ENCODE data around the gene LARP4B. TPM values are rescaled to one million over a fixed set of nuclear protein-coding genes. Genes with fewer than 3 reads are reported as not detected.

Gene LARP4B
- total RNA-seq, 2 experiments from 2014 or later, result 33.1 to 40.2 TPM

GRCh38 chr10:947051-947450 is 15.5 kb upstream of the LARP4B start:
- POLR2A ChIA-PET, result no interaction called here
- no peak for TF ChIP-seq CTCF (IDR thresholded peaks at IDR 0.05)
- DNase-seq (no peak), ATAC-seq (ENCODE audit: poor library complexity) (no peak)
- H3K4me1 ChIP-seq (ENCODE audit: insufficient read depth, low read length), result peaks cover 7% of the 10 kb centered on the region
- no peak overlapping the region for H3K27ac ChIP-seq (ENCODE audit: low read depth in 1 of 2, low read length in 2 of 2)
- Mint-ChIP-seq H3K9me3 (no peaks in the 10 kb centered on the region), H3K36me3 (ENCODE audit: low read depth) (no peaks in the 10 kb centered on the region), H3K4me1 (ENCODE audit: low read depth) (peaks cover 9% of the 10 kb centered on the region), H3K27ac (no peak overlapping the region), H3K4me3 (no peak overlapping the region), H3K27me3 (no peaks in the 10 kb centered on the region)
- peaks cover 0 to 2% of the 10 kb centered on the region in 2 experiments for H3K27me3 ChIP-seq (ENCODE audit: control insufficient read depth in 1 of 2, insufficient read depth in 2 of 2, low read length in 2 of 2)
- H3K4me3 ChIP-seq (ENCODE audit: low read length), result no peak overlapping the region
- no peaks in the 10 kb centered on the region for H3K36me3 ChIP-seq (ENCODE audit: insufficient read depth, low read length)
- intact Hi-C loops (cut with DNase I, micrococcal nuclease), result no loop called here
- CTCF ChIA-PET, result no interaction called here
- H3K9me3 ChIP-seq (ENCODE audit: control insufficient read depth in 1 of 2, insufficient read depth in 1 of 2, low read length in 2 of 2), result no peaks in the 10 kb centered on the region

DNA sequence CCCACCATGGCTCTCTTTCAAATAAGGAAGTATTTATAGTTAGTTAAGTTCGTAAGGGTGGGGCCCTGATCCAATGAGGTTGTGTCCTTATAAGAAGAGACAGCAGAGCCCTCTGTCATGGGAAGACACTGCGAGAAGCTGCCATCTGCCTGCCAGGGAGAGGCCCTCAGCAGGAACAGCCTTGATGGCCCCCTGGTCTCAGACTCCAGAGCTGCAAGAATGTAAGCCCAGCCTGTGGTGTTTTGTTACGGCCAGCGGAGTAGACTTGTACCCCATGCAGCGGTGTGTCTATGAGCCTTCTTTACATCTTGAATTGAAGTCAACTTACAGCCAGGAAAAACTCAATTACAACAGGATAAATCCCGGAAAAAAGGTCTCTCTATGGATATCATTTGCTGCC is 14.3 kb upstream of the LARP4B start:
- POLR2A ChIA-PET, result no interaction called here
- no peak for TF ChIP-seq CTCF (IDR thresholded peaks at IDR 0.05)
- CTCF ChIA-PET, result no interaction called here

DNA sequence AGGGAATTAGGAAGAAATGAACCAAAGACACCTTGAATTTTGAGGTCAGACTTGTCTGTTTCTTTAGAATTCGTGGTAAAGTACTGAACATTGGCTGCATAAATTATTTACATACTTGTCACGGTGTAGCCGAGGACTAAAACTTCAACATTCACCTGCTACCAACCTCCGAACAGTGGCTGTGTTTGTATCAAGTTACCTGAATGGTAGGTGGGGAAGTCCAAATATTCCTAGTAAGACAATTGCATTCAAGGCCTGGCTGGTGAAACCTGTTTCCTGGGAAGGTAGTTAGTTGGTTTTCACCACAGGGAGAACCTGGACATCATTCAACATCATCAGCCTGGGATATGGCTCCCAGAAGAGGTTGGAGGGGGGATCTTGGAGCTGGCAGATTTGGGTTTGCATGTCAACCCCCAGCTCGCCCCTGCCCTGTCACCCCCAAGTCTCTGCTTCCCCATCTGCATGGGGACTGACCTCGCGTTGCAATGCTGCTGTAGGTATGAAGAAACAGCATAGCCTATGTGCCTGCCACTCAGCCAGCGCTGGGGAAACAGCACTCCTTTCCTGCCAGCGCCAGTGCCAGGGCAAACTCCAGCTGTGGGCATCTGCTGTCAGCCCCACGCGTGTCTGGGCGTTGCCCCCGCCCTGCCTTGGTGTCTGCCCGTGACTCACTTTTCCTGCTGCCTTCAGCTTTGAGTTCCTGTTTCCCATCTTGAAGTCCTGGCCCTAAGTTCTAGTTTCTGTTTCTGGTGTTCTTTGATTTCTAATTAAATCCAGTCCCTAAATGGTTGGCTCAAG is 12.7 kb upstream of the LARP4B start:
- intact Hi-C loops (cut with DNase I, micrococcal nuclease), result no loop called here
- Histone ChIP-seq H3K27me3 (ENCODE audit: control insufficient read depth in 1 of 2, insufficient read depth in 2 of 2, low read length in 2 of 2) (no peaks in the 10 kb centered on the region), H3K27ac (ENCODE audit: low read depth in 1 of 2, low read length in 2 of 2) (no peak overlapping the region), H3K9me3 (ENCODE audit: control insufficient read depth in 1 of 2, insufficient read depth in 1 of 2, low read length in 2 of 2) (no peaks in the 10 kb centered on the region), H3K4me1 (ENCODE audit: insufficient read depth, low read length) (peaks cover 11% of the 10 kb centered on the region), H3K36me3 (ENCODE audit: insufficient read depth, low read length) (no peaks in the 10 kb centered on the region), H3K4me3 (ENCODE audit: low read length) (no peak overlapping the region)
- Mint-ChIP-seq H3K9me3 (no peaks in the 10 kb centered on the region), H3K4me1 (ENCODE audit: low read depth) (peaks cover 15% of the 10 kb centered on the region), H3K36me3 (ENCODE audit: low read depth) (no peaks in the 10 kb centered on the region), H3K27me3 (no peaks in the 10 kb centered on the region), H3K27ac (no peak overlapping the region), H3K4me3 (no peak overlapping the region)
- peak; percentile 44 for ATAC-seq (ENCODE audit: poor library complexity)
- no peak for TF ChIP-seq CTCF (IDR thresholded peaks at IDR 0.05)
- POLR2A ChIA-PET, result interaction anchor here (0.8 kb wide), 1 partner anchor 13 kb away, joined by 4 read pairs; the partner anchor contains the start of gene LARP4B
- CTCF ChIA-PET, result interaction anchor here (1.0 kb wide), 1 partner anchor 44 kb away, joined by 3 read pairs; the partner anchor contains the start of gene GTPBP4
- DNase-seq, result peak in 9 of 14 experiments; percentile 8 to 76 (median 38)

More for the DNA sequence above, 14.3 kb upstream of the LARP4B start:
- H3K4me3 ChIP-seq (ENCODE audit: low read length), result no peak overlapping the region
- no peaks in the 10 kb centered on the region for H3K9me3 ChIP-seq (ENCODE audit: control insufficient read depth in 1 of 2, insufficient read depth in 1 of 2, low read length in 2 of 2)
- H3K36me3 Mint-ChIP-seq (ENCODE audit: low read depth), result no peaks in the 10 kb centered on the region
- H3K4me3 Mint-ChIP-seq, result no peak overlapping the region
- peaks cover 7% of the 10 kb centered on the region for H3K4me1 ChIP-seq (ENCODE audit: insufficient read depth, low read length)
- DNase-seq (no peak), ATAC-seq (ENCODE audit: poor library complexity) (no peak)
- H3K27me3 Mint-ChIP-seq, result no peaks in the 10 kb centered on the region
- intact Hi-C loops (cut with DNase I, micrococcal nuclease), result no loop called here
- H3K27ac Mint-ChIP-seq, result no peak overlapping the region
- H3K9me3 Mint-ChIP-seq, result no peaks in the 10 kb centered on the region
- no peak overlapping the region for H3K27ac ChIP-seq (ENCODE audit: low read depth in 1 of 2, low read length in 2 of 2)
- H3K36me3 ChIP-seq (ENCODE audit: insufficient read depth, low read length), result no peaks in the 10 kb centered on the region
- H3K4me1 Mint-ChIP-seq (ENCODE audit: low read depth), result peaks cover 9% of the 10 kb centered on the region
- H3K27me3 ChIP-seq (ENCODE audit: control insufficient read depth in 1 of 2, insufficient read depth in 2 of 2, low read length in 2 of 2), result no peaks in the 10 kb centered on the region

All from CD4-positive, alpha-beta T cell (primary cell).